ENCODE measurements around the gene FRMD4A.
"Not testable (repeated sequence)": the region's sequence is repeated elsewhere in the genome, so short reads cannot be mapped to it uniquely, and the experiment has no call there.

Gene FRMD4A

GRCh38 chr10:13716081-13717071, 614.3 kb downstream of the FRMD4A start:
- peak; percentile 86 for DNase-seq

DNA sequence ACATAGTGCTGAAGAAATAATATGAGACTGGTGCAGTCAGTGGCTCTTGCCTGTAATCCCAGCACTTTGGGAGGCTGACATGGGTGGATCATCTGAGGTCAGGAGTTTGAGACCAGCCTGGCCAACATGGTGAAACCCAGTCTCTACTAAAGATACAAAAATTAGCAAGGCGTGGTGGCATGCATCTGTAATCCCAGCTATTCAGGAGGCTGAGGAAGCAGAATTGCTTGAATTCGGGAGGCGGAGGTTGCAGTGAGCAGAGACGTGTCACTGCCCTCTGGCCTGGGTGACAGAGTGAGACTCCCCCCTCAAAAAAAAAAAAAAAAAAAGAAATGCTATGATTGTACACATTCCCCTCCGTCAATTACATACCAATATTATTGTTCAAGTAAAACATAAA, 615.1 kb downstream of the FRMD4A start:
- DNase-seq: not testable (repeated sequence)

- DNase-seq: peak; percentile 29
These were observed 615.6 kb downstream of the FRMD4A start for GRCh38 chr10:13715100-13715499.

DNA sequence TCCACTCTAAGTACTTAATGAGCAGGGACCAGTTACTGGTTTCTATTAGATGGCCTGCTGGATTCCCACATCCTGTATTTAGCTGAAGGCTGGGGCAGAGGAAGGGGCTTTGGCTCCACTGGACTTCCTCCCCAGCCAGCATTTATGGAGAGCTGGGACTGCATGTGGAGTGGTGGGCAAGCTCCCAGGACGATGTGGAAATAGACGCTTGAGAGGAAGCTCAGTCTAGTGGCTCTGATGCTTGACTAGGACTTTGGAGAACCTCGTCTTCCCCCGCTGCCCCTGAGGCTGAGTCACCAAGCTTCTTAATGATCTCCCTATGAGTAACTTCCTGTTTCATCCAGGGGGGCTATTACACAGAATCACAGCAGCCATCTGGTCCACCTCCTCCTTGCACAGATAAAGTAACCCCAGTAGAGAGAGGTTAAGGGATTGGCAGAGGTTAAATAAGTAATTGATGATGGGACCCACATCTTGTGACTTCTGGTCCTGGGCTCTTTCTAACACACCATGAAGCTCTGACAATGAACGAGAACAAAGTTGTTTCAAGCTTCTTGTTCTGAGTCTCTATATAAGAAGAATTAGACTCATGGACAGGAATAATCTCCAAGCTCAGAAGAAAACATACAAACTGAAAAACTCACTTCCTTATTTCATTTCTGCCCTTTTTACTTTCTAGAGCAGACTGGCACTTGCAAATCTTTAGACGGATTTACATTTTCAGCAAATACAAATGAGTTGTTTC, 617.7 kb downstream of the FRMD4A start:
- peak; percentile 99 for DNase-seq

- DNase-seq: no peak
These were observed 618.3 kb downstream of the FRMD4A start for GRCh38 chr10:13712476-13712836.

DNA sequence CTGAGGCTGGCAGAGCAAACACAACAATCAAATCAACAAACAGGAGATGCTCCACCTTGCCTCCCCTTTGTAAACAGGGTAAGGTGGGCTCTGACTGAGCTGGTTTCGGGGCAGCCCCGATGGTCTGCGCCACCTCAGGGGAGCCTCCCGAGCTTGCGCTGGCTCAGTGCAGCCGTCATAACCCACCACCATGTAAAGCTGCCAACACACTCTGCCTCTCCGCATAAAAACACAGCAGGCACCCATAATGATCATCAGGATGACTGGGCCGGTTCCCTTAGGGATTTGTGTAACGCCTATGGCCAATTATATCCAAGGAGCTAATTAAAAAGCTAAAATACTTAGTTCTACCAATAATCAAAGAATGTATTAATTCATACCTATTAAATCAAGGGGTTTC, 619.4 kb downstream of the FRMD4A start:
- no peak for DNase-seq

GRCh38 chr10:13709931-13710650, 620.6 kb downstream of the FRMD4A start:
- DNase-seq: peak; percentile 68

- DNase-seq: no peak
These were observed 622.3 kb downstream of the FRMD4A start for GRCh38 chr10:13708256-13708990.

GRCh38 chr10:13707156-13707881, 623.4 kb downstream of the FRMD4A start:
- DNase-seq: peak; percentile 94

GRCh38 chr10:13706604-13707003, 624.1 kb downstream of the FRMD4A start:
- DNase-seq: no peak

- no peak for DNase-seq
These were observed 624.5 kb downstream of the FRMD4A start for GRCh38 chr10:13706175-13706574.

GRCh38 chr10:13705526-13706174, 625.1 kb downstream of the FRMD4A start:
- DNase-seq: no peak

GRCh38 chr10:13704964-13705363, 625.8 kb downstream of the FRMD4A start:
- no peak for DNase-seq

- no peak for DNase-seq
These were observed 626.7 kb downstream of the FRMD4A start for GRCh38 chr10:13703997-13704536.

- DNase-seq: no peak
These were observed 627.5 kb downstream of the FRMD4A start for GRCh38 chr10:13703101-13703818.

- no peak for DNase-seq
These were observed 629.4 kb downstream of the FRMD4A start for GRCh38 chr10:13701157-13701919.

GRCh38 chr10:13700473-13701144, 630.1 kb downstream of the FRMD4A start:
- no peak for DNase-seq

DNA sequence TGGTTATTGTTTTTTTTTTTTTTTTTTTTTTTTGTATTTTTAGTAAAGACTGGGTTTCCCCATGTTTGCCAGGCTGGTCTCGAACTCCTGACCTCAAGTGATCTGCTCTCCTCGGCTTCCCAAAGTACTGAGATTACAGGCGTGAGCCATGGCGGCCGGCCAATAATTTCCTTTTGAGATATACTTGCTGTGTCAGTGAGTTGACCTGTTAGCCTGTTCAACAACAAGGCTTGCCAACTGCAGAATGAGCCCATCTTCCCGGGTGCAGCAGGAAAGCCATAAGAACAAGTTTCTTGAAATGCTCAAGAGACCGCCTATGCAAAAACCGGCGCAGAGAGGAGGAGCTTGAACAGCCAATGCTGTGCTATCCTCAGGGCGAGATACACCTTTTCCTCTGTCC, 631.5 kb downstream of the FRMD4A start:
- DNase-seq: no peak

DNA sequence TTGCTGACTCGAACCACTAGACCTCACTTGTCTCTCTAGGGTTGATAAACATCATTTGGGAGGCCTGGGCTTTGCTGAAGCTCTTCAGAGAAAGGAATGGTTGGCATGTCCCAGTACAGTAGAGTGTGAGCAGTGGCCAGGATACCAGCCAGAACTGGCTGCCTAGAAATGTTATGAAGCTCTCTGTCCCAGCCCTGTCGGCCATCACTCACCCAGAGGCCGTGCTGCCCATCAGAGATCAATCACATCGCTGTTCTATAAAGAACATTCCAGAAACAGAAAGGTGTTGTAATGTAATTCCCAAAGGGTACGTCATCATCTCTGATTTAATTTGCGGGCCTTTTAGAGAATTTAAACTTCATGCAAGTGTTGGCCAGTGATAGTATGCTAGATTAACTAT, 632.5 kb downstream of the FRMD4A start:
- DNase-seq: no peak

All from fibroblast of skin of abdomen (primary cell).